ENCODE results near the gene SMIM33.
"Not testable (repeated sequence)": the region's sequence is repeated elsewhere in the genome, so short reads cannot be mapped to it uniquely, and the experiment has no call there.

DNA sequence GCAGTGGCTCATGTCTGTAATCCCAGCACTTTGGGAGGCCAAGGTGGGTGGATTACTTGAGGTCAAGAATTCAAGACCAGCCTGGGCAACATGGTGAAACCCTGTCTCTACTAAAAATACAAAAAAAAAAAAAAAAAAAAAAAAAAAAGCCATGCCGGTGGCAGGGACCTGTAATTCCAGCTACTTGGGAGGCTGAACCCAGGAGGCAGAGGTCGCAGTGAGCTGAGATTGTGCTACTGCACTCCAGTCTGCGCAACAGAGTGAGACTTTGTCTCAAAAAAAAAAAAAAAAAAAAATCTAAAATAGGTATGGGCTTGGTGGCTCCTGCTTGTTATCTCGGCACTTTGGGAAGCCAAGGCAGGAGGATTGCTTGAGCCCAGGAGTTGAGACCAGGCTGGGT is 8.9 kb downstream of the SMIM33 start:
- TF ChIP-seq, protein P1, sequence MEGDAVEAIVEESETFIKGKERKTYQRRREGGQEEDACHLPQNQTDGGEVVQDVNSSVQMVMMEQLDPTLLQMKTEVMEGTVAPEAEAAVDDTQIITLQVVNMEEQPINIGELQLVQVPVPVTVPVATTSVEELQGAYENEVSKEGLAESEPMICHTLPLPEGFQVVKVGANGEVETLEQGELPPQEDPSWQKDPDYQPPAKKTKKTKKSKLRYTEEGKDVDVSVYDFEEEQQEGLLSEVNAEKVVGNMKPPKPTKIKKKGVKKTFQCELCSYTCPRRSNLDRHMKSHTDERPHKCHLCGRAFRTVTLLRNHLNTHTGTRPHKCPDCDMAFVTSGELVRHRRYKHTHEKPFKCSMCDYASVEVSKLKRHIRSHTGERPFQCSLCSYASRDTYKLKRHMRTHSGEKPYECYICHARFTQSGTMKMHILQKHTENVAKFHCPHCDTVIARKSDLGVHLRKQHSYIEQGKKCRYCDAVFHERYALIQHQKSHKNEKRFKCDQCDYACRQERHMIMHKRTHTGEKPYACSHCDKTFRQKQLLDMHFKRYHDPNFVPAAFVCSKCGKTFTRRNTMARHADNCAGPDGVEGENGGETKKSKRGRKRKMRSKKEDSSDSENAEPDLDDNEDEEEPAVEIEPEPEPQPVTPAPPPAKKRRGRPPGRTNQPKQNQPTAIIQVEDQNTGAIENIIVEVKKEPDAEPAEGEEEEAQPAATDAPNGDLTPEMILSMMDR (IDR thresholded peaks at IDR 0.05; ENCODE audit: low read depth, low read length) = not testable (repeated sequence)
- TF ChIP-seq EZH2phosphoT487 (IDR thresholded peaks at IDR 0.05; ENCODE audit: low read depth) = not testable (repeated sequence)
